GM23338 (cell line): ENCODE results near the gene ANKS1B. TPM values are rescaled to one million over a fixed set of nuclear protein-coding genes. Genes with fewer than 3 reads are reported as not detected.

ENCODE experiments used
- ATAC-seq: fragments of 200-7000 bp; cut with Tn5 transposase; 3 replicates; pipeline ENCODE4 v1.9.1; 2020
- DNase-seq: peaks from one replicate; pipeline ENCODE4 v3.0.0-alpha.2; 2015; ENCODE audit warnings: low spot score
- H2AFZ ChIP-seq: fragments of 200-600 bp; sonication (generic); 2 replicates; pipeline ENCODE4 v1.8.0; 2016; ENCODE audit warnings: antibody characterized with exemption, mild to moderate bottlenecking, moderate library complexity
- H3F3A ChIP-seq: fragments of 200-600 bp; sonication (generic); replicated peaks from 2 replicates; pipeline ENCODE4 v1.8.0; 2017; ENCODE audit warnings: antibody characterized with exemption, mixed run types, low read depth
- H3K27ac ChIP-seq: fragments of 200-600 bp; sonication (generic); 2 replicates; pipeline ENCODE4 v1.6.1; 2016; ENCODE audit warnings: low read depth
- H3K27me3 ChIP-seq: fragments of 200-600 bp; sonication (generic); 2 replicates; pipeline ENCODE4 v1.8.0; 2016; ENCODE audit warnings: mild to moderate bottlenecking, mixed run types, moderate library complexity; ENCODE audit not compliant: insufficient read depth
- H3K36me3 ChIP-seq: fragments of 200-600 bp; sonication (generic); 2 replicates; pipeline ENCODE4 v1.8.0; 2016; ENCODE audit warnings: mild to moderate bottlenecking; ENCODE audit not compliant: insufficient read depth
- H3K4me1 ChIP-seq: fragments of 200-600 bp; sonication (generic); 2 replicates; pipeline ENCODE4 v1.8.0; 2016; ENCODE audit warnings: mild to moderate bottlenecking, moderate library complexity; ENCODE audit not compliant: insufficient read depth
- H3K4me2 ChIP-seq: fragments of 200-600 bp; sonication (generic); 2 replicates; pipeline ENCODE4 v1.7.1; 2017; ENCODE audit warnings: mixed run types
- H3K4me3 ChIP-seq: fragments of 200-600 bp; sonication (generic); 2 replicates; pipeline ENCODE4 v1.6.1; 2016; ENCODE audit warnings: mixed run types
- H3K79me2 ChIP-seq: fragments of 200-600 bp; sonication (generic); replicated peaks from 2 replicates; pipeline ENCODE4 v1.8.0; 2017; ENCODE audit warnings: mild to moderate bottlenecking; ENCODE audit not compliant: insufficient read depth
- H3K9me2 ChIP-seq: fragments of 200-600 bp; sonication (generic); 2 replicates; pipeline ENCODE4 v1.8.0; 2017; ENCODE audit not compliant: insufficient read depth
- H4K20me1 ChIP-seq: fragments of 200-600 bp; sonication (generic); replicated peaks from 2 replicates; pipeline ENCODE4 v1.8.0; 2017; ENCODE audit warnings: mild to moderate bottlenecking; ENCODE audit not compliant: insufficient read depth
- H3K27ac Mint-ChIP-seq: 2 replicates; pipeline ENCODE4 v1.8.0; 2020; ENCODE audit warnings: inconsistent platforms, mild to moderate bottlenecking, moderate library complexity, mixed read lengths
- H3K27me3 Mint-ChIP-seq: 3 replicates; pipeline ENCODE4 v1.8.0; 2022; ENCODE audit warnings: low read depth, mild to moderate bottlenecking, moderate library complexity, mixed read lengths, inconsistent platforms; ENCODE audit not compliant: insufficient read depth, poor library complexity
- H3K36me3 Mint-ChIP-seq: 3 replicates; pipeline ENCODE4 v1.8.0; 2021; ENCODE audit warnings: low read depth, mild to moderate bottlenecking, inconsistent platforms, moderate library complexity, mixed read lengths
- H3K4me1 Mint-ChIP-seq: 3 replicates; pipeline ENCODE4 v1.8.0; 2020; ENCODE audit warnings: mild to moderate bottlenecking, inconsistent platforms, mixed read lengths
- H3K4me3 Mint-ChIP-seq: 3 replicates; pipeline ENCODE4 v1.8.0; 2021; ENCODE audit warnings: moderate library complexity, mild to moderate bottlenecking, inconsistent platforms, mixed read lengths
- H3K9me3 Mint-ChIP-seq: 3 replicates; pipeline ENCODE4 v1.8.0; 2020; ENCODE audit warnings: moderate library complexity, mild to moderate bottlenecking, inconsistent platforms, mixed read lengths
- CREB1 ChIP-seq: fragments of 250-450 bp; sonication (Bioruptor Pico); IDR thresholded peaks from 2 replicates; pipeline ENCODE4 v1.5.0; 2020; ENCODE audit warnings: low read depth, mild to moderate bottlenecking, moderate library complexity
- CTCF ChIP-seq, 2 experiments: fragments of 200-600 bp in 1 of 2; sonication (generic) in 1 of 2; conservative IDR thresholded peaks; 2 replicates each; pipeline versions ENCODE4 v1.5.1 to v1.6.1; 2016 to 2017; ENCODE audit warnings: antibody characterized with exemption in 2 of 2, low read depth in 2 of 2, mild to moderate bottlenecking in 2 of 2, moderate library complexity in 1 of 2
- ETS1 ChIP-seq: IDR thresholded peaks from 2 replicates; pipeline ENCODE4 v1.6.1; 2016; ENCODE audit warnings: antibody characterized with exemption
- EZH2phosphoT487 ChIP-seq: fragments of 200-600 bp; sonication (generic); IDR thresholded peaks from one replicate; pipeline ENCODE4 v1.8.1; 2018; ENCODE audit warnings: antibody characterized with exemption; ENCODE audit not compliant: unreplicated experiment
- JUNB ChIP-seq: IDR thresholded peaks from one replicate; pipeline ENCODE4 v1.6.1; 2016; ENCODE audit warnings: antibody characterized with exemption; ENCODE audit not compliant: unreplicated experiment
- NANOG ChIP-seq: IDR thresholded peaks from 2 replicates; pipeline ENCODE4 v1.6.1; 2016; ENCODE audit warnings: antibody characterized with exemption, borderline replicate concordance
- REST ChIP-seq: IDR thresholded peaks from one replicate; pipeline ENCODE4 v1.6.1; 2018; ENCODE audit warnings: antibody characterized with exemption; ENCODE audit not compliant: unreplicated experiment
- STAT1 ChIP-seq: IDR thresholded peaks from one replicate; pipeline ENCODE4 v1.6.1; 2016; ENCODE audit warnings: antibody characterized with exemption; ENCODE audit not compliant: unreplicated experiment
- ZNF331 ChIP-seq: fragments of 250-450 bp; sonication (Bioruptor Pico); IDR thresholded peaks from 2 replicates; pipeline ENCODE4 v1.5.0; 2020; ENCODE audit warnings: low read depth, mild to moderate bottlenecking, moderate library complexity
- polyA plus RNA-seq: library from polyadenylated mRNA; unstranded; fragments of >200 nt; fragmentation: Nextera tagmentation; extraction: Ambion mirVana; gene quantifications from 2 replicates; pipeline ENCODE4 v1.2.1, GENCODE V29; 2016
- total RNA-seq: library from RNA; depleted of rRNA; stranded (reverse); fragments of >200 nt; shearing (Covaris generic); gene quantifications from 2 replicates; pipeline ENCODE4 v1.2.3, GENCODE V29; 2014

ANKS1B gene
- total and polyA plus RNA-seq, 2 experiments from 2014 or later, result 4.3 to 5.8 TPM

GRCh38 chr12:99224237-99224636, 760.5 kb downstream of the ANKS1B start:
- H3K79me2 ChIP-seq, result no peaks in the 10 kb centered on the region
- Mint-ChIP-seq H3K36me3 (no peaks in the 10 kb centered on the region), H3K4me3 (no peak overlapping the region), H3K4me1 (peaks cover 3% of the 10 kb centered on the region), H3K9me3 (peaks cover 3% of the 10 kb centered on the region; the same call in 1 of the 3 replicates), H3K27me3 (no peaks in the 10 kb centered on the region), H3K27ac (no peak overlapping the region)
- ATAC-seq, result peak; percentile 79
- peak; percentile 63 for DNase-seq
- H4K20me1 ChIP-seq, result no peaks in the 10 kb centered on the region
- no peaks in the 10 kb centered on the region; the same call in 1 of the 2 replicates for H3K9me2 ChIP-seq
- TF ChIP-seq JUNB (no peak), ZNF331 (CRISPR knock-in tag) (no peak), CTCF (conservative IDR thresholded peaks at IDR 0.05; ENCODE audit: low read depth in 2 of 2) (peak; percentile 31 to 67; a peak in 3 of 4 replicates), NANOG (no peak)
- no peaks in the 10 kb centered on the region for H3K27me3 ChIP-seq
- no peak overlapping the region for H3K27ac ChIP-seq
- no peak overlapping the region for H3K4me2 ChIP-seq
- no peak overlapping the region for H2AFZ ChIP-seq
- no peaks in the 10 kb centered on the region for H3K36me3 ChIP-seq
- no peaks in the 10 kb centered on the region for H3K4me1 ChIP-seq
- H3K4me3 ChIP-seq, result no peak overlapping the region
- H3F3A ChIP-seq, result no peaks in the 10 kb centered on the region

- H3F3A ChIP-seq, result no peaks in the 10 kb centered on the region
- no peaks in the 10 kb centered on the region for H3K36me3 ChIP-seq
- H4K20me1 ChIP-seq, result no peaks in the 10 kb centered on the region
- H3K4me1 ChIP-seq, result no peaks in the 10 kb centered on the region
- peaks cover 6% of the 10 kb centered on the region for H3K4me1 Mint-ChIP-seq
- no peak for ATAC-seq
- no peaks in the 10 kb centered on the region; the same call in 1 of the 2 replicates for H3K9me2 ChIP-seq
- no peak overlapping the region for H3K27ac Mint-ChIP-seq
- H3K4me3 Mint-ChIP-seq, result no peak overlapping the region
- no peaks in the 10 kb centered on the region for H3K36me3 Mint-ChIP-seq
- H3K27me3 Mint-ChIP-seq, result no peaks in the 10 kb centered on the region
- H3K27me3 ChIP-seq, result no peaks in the 10 kb centered on the region
- no peak overlapping the region for H3K4me2 ChIP-seq
- no peak for DNase-seq
- no peak overlapping the region for H2AFZ ChIP-seq
- peaks cover 3% of the 10 kb centered on the region; the same call in 1 of the 3 replicates for H3K9me3 Mint-ChIP-seq
- no peak overlapping the region for H3K4me3 ChIP-seq
- no peaks in the 10 kb centered on the region for H3K79me2 ChIP-seq
- no peak overlapping the region for H3K27ac ChIP-seq
- TF ChIP-seq STAT1 (no peak), JUNB (no peak), NANOG (no peak), ETS1 (no peak), REST (no peak), CREB1 (CRISPR knock-in tag) (no peak), EZH2phosphoT487 (no peak)
Observed at GRCh38 chr12:99223579-99223978, 761.2 kb downstream of the ANKS1B start.
